DOHH2 (cell line): Measurements from ENCODE around the gene PCBP3.

Experiments
- H3F3A ChIP-seq: fragments of 200-600 bp; sonication (generic), shearing (Covaris generic); 2 replicates; pipeline ENCODE4 v1.6.0; 2016; ENCODE audit warnings: antibody characterized with exemption, mild to moderate bottlenecking; ENCODE audit not compliant: control insufficient read depth, insufficient read depth
- H3K27ac ChIP-seq: fragments of 200-600 bp; sonication (generic); 2 replicates; pipeline ENCODE4 v1.5.1; 2014; ENCODE audit warnings: low read depth, mild to moderate bottlenecking, low read length, moderate library complexity
- H3K27me3 ChIP-seq: fragments of 200-600 bp; sonication (generic); 2 replicates; pipeline ENCODE4 v1.6.1; 2014; ENCODE audit warnings: mild to moderate bottlenecking, low read length, mixed read lengths; ENCODE audit not compliant: control insufficient read depth
- H3K36me3 ChIP-seq: fragments of 200-600 bp; sonication (generic); 2 replicates; pipeline ENCODE4 v1.6.1; 2014; ENCODE audit warnings: mild to moderate bottlenecking, low read length, moderate library complexity, mixed read lengths; ENCODE audit not compliant: control insufficient read depth
- H3K4me1 ChIP-seq: fragments of 200-600 bp; sonication (generic); 2 replicates; pipeline ENCODE4 v1.6.1; 2014; ENCODE audit warnings: mild to moderate bottlenecking, low read length, mixed read lengths; ENCODE audit not compliant: control insufficient read depth
- H3K4me2 ChIP-seq: fragments of 200-600 bp; sonication (generic); 2 replicates; pipeline ENCODE4 v1.6.0; 2014; ENCODE audit warnings: mild to moderate bottlenecking, low read length, moderate library complexity
- H3K4me3 ChIP-seq: fragments of 200-600 bp; sonication (generic); 2 replicates; pipeline ENCODE4 v1.5.1; 2014; ENCODE audit warnings: mild to moderate bottlenecking, low read length, mixed read lengths
- H3K79me2 ChIP-seq: fragments of 200-600 bp; sonication (generic); 2 replicates; pipeline ENCODE4 v1.6.1; 2014; ENCODE audit warnings: mild to moderate bottlenecking, low read length, mixed read lengths; ENCODE audit not compliant: control insufficient read depth
- H3K9me2 ChIP-seq: fragments of 200-600 bp; sonication (generic); replicated peaks from 2 replicates; pipeline ENCODE4 v1.6.1; 2014; ENCODE audit warnings: mild to moderate bottlenecking, low read length, mixed read lengths; ENCODE audit not compliant: control insufficient read depth
- H3K9me3 ChIP-seq: fragments of 200-600 bp; sonication (generic); 2 replicates; pipeline ENCODE4 v1.6.1; 2014; ENCODE audit warnings: antibody characterized with exemption, low read length, mixed read lengths; ENCODE audit not compliant: control insufficient read depth, insufficient read depth
- H4K20me1 ChIP-seq: fragments of 200-600 bp; sonication (generic); 2 replicates; pipeline ENCODE4 v1.6.0; 2014; ENCODE audit warnings: low read depth, mild to moderate bottlenecking, antibody characterized with exemption, low read length, moderate library complexity; ENCODE audit not compliant: control insufficient read depth, insufficient read depth
- EZH2phosphoT487 ChIP-seq: fragments of 200-600 bp; sonication (generic); IDR thresholded peaks from 2 replicates; pipeline ENCODE4 v1.6.1; 2017; ENCODE audit warnings: borderline replicate concordance, mild to moderate bottlenecking, antibody characterized with exemption, low read length, moderate library complexity, mixed read lengths
- TF ChIP-seq, protein P1 (sequence below): fragments of 200-600 bp; sonication (generic); IDR thresholded peaks from one replicate; pipeline ENCODE4 v1.5.1; 2014; ENCODE audit warnings: antibody characterized with exemption, mild to moderate bottlenecking, low read depth, low read length; ENCODE audit not compliant: poor library complexity, severe bottlenecking

PCBP3 gene

DNA sequence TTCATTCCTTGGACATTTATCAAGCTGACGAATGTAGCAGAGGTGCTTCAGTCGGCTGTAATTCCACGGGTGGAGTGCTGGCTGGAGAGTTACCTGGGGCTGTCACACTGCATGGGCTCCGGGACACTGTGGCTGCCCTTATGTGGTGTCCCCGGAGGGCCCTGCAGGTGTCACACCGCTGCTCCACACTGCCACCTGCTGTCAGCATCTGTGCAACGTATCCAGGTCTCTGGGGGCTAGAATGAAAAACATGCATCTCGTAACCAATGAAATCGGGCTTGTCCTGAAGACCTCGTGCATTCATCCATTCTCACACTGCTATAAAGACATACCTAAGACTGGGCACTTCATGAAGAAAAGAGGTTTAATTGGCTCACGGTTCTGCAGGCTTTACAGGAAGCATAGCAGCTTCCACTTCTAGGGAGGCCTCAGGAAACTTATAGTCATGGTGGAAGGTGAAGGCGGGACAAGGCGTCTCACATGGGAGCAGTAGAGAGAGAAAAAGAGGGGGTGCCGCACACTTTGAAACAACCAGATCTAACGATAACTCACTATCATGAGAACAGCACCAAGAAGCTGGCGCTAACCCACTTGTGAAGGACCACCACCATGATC, 46.7 kb upstream of the PCBP3 start:
- no peak overlapping the region for H3K4me2 ChIP-seq
- H3K4me1 ChIP-seq: no peaks in the 10 kb centered on the region
- H3K9me2 ChIP-seq: no peaks in the 10 kb centered on the region
- no peaks in the 10 kb centered on the region for H3K9me3 ChIP-seq
- H3K79me2 ChIP-seq: no peaks in the 10 kb centered on the region
- H3K36me3 ChIP-seq: no peaks in the 10 kb centered on the region
- H4K20me1 ChIP-seq: no peaks in the 10 kb centered on the region
- no peaks in the 10 kb centered on the region for H3F3A ChIP-seq
- no peak overlapping the region for H3K4me3 ChIP-seq
- no peaks in the 10 kb centered on the region for H3K27me3 ChIP-seq
- no peak overlapping the region for H3K27ac ChIP-seq
- no peak for TF ChIP-seq EZH2phosphoT487
- TF ChIP-seq, protein P1, sequence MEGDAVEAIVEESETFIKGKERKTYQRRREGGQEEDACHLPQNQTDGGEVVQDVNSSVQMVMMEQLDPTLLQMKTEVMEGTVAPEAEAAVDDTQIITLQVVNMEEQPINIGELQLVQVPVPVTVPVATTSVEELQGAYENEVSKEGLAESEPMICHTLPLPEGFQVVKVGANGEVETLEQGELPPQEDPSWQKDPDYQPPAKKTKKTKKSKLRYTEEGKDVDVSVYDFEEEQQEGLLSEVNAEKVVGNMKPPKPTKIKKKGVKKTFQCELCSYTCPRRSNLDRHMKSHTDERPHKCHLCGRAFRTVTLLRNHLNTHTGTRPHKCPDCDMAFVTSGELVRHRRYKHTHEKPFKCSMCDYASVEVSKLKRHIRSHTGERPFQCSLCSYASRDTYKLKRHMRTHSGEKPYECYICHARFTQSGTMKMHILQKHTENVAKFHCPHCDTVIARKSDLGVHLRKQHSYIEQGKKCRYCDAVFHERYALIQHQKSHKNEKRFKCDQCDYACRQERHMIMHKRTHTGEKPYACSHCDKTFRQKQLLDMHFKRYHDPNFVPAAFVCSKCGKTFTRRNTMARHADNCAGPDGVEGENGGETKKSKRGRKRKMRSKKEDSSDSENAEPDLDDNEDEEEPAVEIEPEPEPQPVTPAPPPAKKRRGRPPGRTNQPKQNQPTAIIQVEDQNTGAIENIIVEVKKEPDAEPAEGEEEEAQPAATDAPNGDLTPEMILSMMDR: peak; percentile 89

DNA sequence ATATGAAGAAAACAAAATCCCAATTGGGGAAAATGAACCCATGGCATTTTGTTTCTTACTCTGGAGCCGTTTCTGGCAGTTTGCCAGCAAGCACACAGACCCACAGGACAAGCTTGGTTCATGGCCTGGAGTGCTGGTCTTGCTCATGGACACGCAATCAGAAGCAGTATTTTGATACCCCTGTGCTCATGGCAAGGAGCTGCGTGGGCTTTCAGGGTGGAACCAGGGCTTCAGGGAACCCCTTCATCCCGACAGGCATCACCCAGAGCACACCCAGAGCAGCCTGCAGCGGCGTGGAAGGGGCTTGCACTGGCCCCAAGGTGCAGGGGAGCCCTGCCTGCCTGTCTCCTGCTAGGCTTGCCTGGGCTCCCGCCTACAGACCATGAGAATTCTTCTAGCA, 45.4 kb upstream of the PCBP3 start:
- Histone ChIP-seq H4K20me1 (no peaks in the 10 kb centered on the region), H3K9me2 (no peaks in the 10 kb centered on the region), H3F3A (no peaks in the 10 kb centered on the region), H3K27me3 (no peaks in the 10 kb centered on the region), H3K4me1 (no peaks in the 10 kb centered on the region), H3K4me3 (no peak overlapping the region), H3K9me3 (no peaks in the 10 kb centered on the region), H3K4me2 (no peak overlapping the region), H3K27ac (no peak overlapping the region), H3K36me3 (no peaks in the 10 kb centered on the region), H3K79me2 (no peaks in the 10 kb centered on the region)
- TF ChIP-seq EZH2phosphoT487: no peak
- TF ChIP-seq, protein P1: no peak

DNA sequence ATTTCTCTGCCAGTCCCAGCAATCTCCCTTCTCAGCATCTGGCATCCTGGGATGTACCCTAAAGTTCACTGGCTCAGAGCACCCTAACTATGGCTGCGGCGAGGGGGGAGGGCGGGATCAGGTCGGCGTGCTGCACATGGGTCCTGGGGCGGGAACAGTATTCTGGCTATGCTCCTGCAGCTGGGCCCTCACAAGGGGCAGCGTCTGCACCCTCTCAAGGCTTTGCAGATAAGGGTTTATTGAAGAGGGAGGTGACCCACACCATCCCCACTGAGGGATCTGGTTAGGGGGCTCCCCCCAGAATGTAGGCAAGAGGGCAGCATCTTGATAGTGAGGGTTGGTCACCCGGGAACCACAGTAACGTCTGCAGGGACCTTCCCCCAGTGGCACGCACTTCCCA, 44.9 kb upstream of the PCBP3 start:
- no peaks in the 10 kb centered on the region for H3K36me3 ChIP-seq

More for the DNA sequence above, 44.9 kb upstream of the PCBP3 start:
- Histone ChIP-seq H3K79me2 (no peaks in the 10 kb centered on the region), H3K9me2 (no peaks in the 10 kb centered on the region), H3K4me2 (no peak overlapping the region), H3K4me1 (no peaks in the 10 kb centered on the region), H4K20me1 (no peaks in the 10 kb centered on the region), H3K4me3 (no peak overlapping the region), H3K9me3 (no peaks in the 10 kb centered on the region), H3K27me3 (no peaks in the 10 kb centered on the region), H3F3A (no peaks in the 10 kb centered on the region), H3K27ac (no peak overlapping the region)
- TF ChIP-seq, protein P1: no peak
- no peak for TF ChIP-seq EZH2phosphoT487
